Measurements from ENCODE around the gene TH. TPM values are rescaled to one million over a fixed set of nuclear protein-coding genes. Genes with fewer than 3 reads are reported as not detected.

TH gene
- total and polyA plus RNA-seq, 2 donors (not counting 1 experiment from before 2014, with no cell fraction given): not detected

- no peak overlapping the region for H3K27ac ChIP-seq (ENCODE audit: low read length in 2 of 2)
- H3K9ac ChIP-seq (ENCODE audit: low read length): no peak overlapping the region
- ChIA-PET POLR2A (no interaction called here), CTCF (interaction anchor here (1.6 to 6.0 kb wide), 2 partner anchors 7 to 451 kb away, joined by 5 to 36 read pairs; no protein-coding TSS in a partner anchor)
- DNase-seq: no peak
- no peak for TF ChIP-seq CTCF (IDR thresholded peaks at IDR 0.05)
- no peak for TF ChIP-seq EZH2 (IDR thresholded peaks at IDR 0.05; ENCODE audit: borderline replicate concordance, insufficient read depth, low read depth, low read length, poor library complexity, severe bottlenecking)
- peak overlapping the region; percentile 70 for H3K4me2 ChIP-seq (replicated peaks; ENCODE audit: low read depth, low read length, poor library complexity, severe bottlenecking)
- no peaks in the 10 kb centered on the region for H3K79me2 ChIP-seq (ENCODE audit: control insufficient read depth, insufficient read depth, low read length)
- no peaks in the 10 kb centered on the region for H4K20me1 ChIP-seq (ENCODE audit: control insufficient read depth, insufficient read depth, low read length, poor library complexity, severe bottlenecking)
- peaks cover 60% of the 10 kb centered on the region for H3K27me3 Mint-ChIP-seq
- H3K27me3 ChIP-seq (replicated peaks in 1 of 4; ENCODE audit: control extremely low read depth in 1 of 4, control insufficient read depth in 3 of 4, insufficient read depth in 4 of 4, low read length in 3 of 4): peaks cover 0 to 72% (median 47%) of the 10 kb centered on the region in 4 experiments
- no peaks in the 10 kb centered on the region for H3K9me3 Mint-ChIP-seq (ENCODE audit: insufficient read depth)
- H3K4me1 Mint-ChIP-seq: peaks cover 13% of the 10 kb centered on the region
- no peak overlapping the region for H2AFZ ChIP-seq (ENCODE audit: insufficient read depth, low read depth, low read length, poor library complexity, severe bottlenecking)
- H3K4me1 ChIP-seq (ENCODE audit: control insufficient read depth in 2 of 2, insufficient read depth in 2 of 2, low read length in 2 of 2): peaks cover 10 to 28% of the 10 kb centered on the region in 2 donors
- WGBS (ENCODE audit: insufficient coverage): 8% methylated on average over 16 of the region's 18 CpGs
- no peaks in the 10 kb centered on the region for H3K36me3 ChIP-seq (replicated peaks in 1 of 2; ENCODE audit: control extremely low read depth in 1 of 2, control insufficient read depth in 1 of 2, extremely low read depth in 1 of 2, insufficient read depth in 2 of 2, low read length in 1 of 2)
- H3K4me3 ChIP-seq (ENCODE audit: control extremely low read depth in 1 of 5, extremely low read depth in 1 of 5, insufficient read depth in 1 of 5, low read depth in 2 of 5, low read length in 4 of 5): no peak overlapping the region
- H3K9me3 ChIP-seq (ENCODE audit: control extremely low read depth in 1 of 3, control insufficient read depth in 2 of 3, insufficient read depth in 1 of 3, low read length in 2 of 3): peaks cover 0 to 6% (median 0%) of the 10 kb centered on the region in 3 donors
- no peak overlapping the region for H3K27ac Mint-ChIP-seq
- no peak overlapping the region for H3K4me3 Mint-ChIP-seq
- intact Hi-C loops (cut with micrococcal nuclease): no loop called here
- ATAC-seq (ENCODE audit: low read depth): no peak
Observed at GRCh38 chr11:2144544-2145248, 26.9 kb downstream of the TH start.
